Measurements from ENCODE around the gene CDC14A. TPM values are rescaled to one million over a fixed set of nuclear protein-coding genes. Genes with fewer than 3 reads are reported as not detected.

CDC14A gene
- total and polyA plus RNA-seq, 2 of the 8 experiments (the other 6 are each of a cell fraction or from before 2014, with no cell fraction given) = 3.2 to 8.9 TPM

- Histone ChIP-seq H2BK12ac (ENCODE audit: low read depth, low read length) (no peak overlapping the region), H2BK15ac (ENCODE audit: low read length) (no peak overlapping the region), H4K8ac (ENCODE audit: extremely low read depth, insufficient read depth, low read length) (no peak overlapping the region), H3K27ac (ENCODE audit: low read depth, low read length) (no peak overlapping the region), H3K4me1 (replicated peaks in 1 of 4; ENCODE audit: control insufficient read depth in 3 of 4, insufficient read depth in 4 of 4, low read length in 3 of 4) (peaks cover 3 to 8% (median 3%) of the 10 kb centered on the region in 4 experiments; a peak in 6 of 7 replicates), H3K23ac (ENCODE audit: insufficient read length) (no peak overlapping the region), H3K56ac (replicated peaks; ENCODE audit: insufficient read length, low read depth, low read length) (no peak overlapping the region), H3K4ac (replicated peaks; ENCODE audit: insufficient read length, low read depth, low read length) (no peak overlapping the region), H4K20me1 (replicated peaks in 1 of 2; ENCODE audit: control insufficient read depth in 1 of 2, insufficient read depth in 2 of 2, low read length in 2 of 2) (peaks cover 0 to 2% of the 10 kb centered on the region in 2 experiments), H3K9ac (replicated peaks in 1 of 4; ENCODE audit: extremely low read depth in 1 of 4, low read depth in 3 of 4, low read length in 3 of 4) (no peak overlapping the region), H3K79me2 (ENCODE audit: control insufficient read depth in 1 of 2, insufficient read depth in 2 of 2, low read length in 2 of 2) (peaks cover 0 to 5% of the 10 kb centered on the region in 2 experiments; a peak in 1 of 4 replicates), H3K18ac (ENCODE audit: extremely low read depth, low read length) (no peak overlapping the region), H3K4me3 (ENCODE audit: extremely low read depth in 1 of 4, insufficient read depth in 2 of 4, low read depth in 3 of 4, low read length in 4 of 4) (no peak overlapping the region), H3K27me3 (replicated peaks in 1 of 4; ENCODE audit: control insufficient read depth in 3 of 4, extremely low read depth in 1 of 4, insufficient read depth in 3 of 4, low read length in 3 of 4) (no peaks in the 10 kb centered on the region; a peak in 1 of 7 replicates), H2BK5ac (ENCODE audit: low read depth, low read length) (no peak overlapping the region), H3K36me3 (ENCODE audit: control insufficient read depth in 2 of 4, insufficient read depth in 4 of 4, low read length in 3 of 4) (no peaks in the 10 kb centered on the region; a peak in 1 of 8 replicates), H3K79me1 (ENCODE audit: low read depth, low read length) (no peaks in the 10 kb centered on the region), H2AFZ (ENCODE audit: low read length) (no peak overlapping the region), H2AK5ac (ENCODE audit: low read depth, low read length) (no peak overlapping the region), H2BK20ac (ENCODE audit: low read length) (no peak overlapping the region), H3K14ac (ENCODE audit: insufficient read length) (no peak overlapping the region), H3K9me3 (ENCODE audit: insufficient read depth in 2 of 2, low read depth in 1 of 2, low read length in 1 of 2) (no peaks in the 10 kb centered on the region), H3K23me2 (ENCODE audit: low read depth, low read length) (no peaks in the 10 kb centered on the region; the same call in 1 of the 2 replicates), H4K5ac (ENCODE audit: insufficient read length, low read depth, low read length) (no peak overlapping the region), H4K91ac (replicated peaks; ENCODE audit: insufficient read length, low read length) (no peak overlapping the region), H2BK120ac (replicated peaks; ENCODE audit: low read depth, low read length) (no peak overlapping the region), H3K4me2 (ENCODE audit: insufficient read depth in 1 of 2, low read depth in 2 of 2, low read length in 2 of 2) (no peak overlapping the region)
- TF ChIP-seq EP300 (IDR thresholded peaks at IDR 0.05; ENCODE audit: borderline replicate concordance in 1 of 2, low read depth in 2 of 2, low read length in 2 of 2) (no peak), KDM4A (IDR thresholded peaks at IDR 0.05; ENCODE audit: low read depth, low read length, severe bottlenecking) (no peak)
- ChIA-PET POLR2A (ENCODE audit: partially characterized antibody) (interaction anchor here (0.6 kb wide), 1 partner anchor 649 kb away, joined by 3 read pairs; no protein-coding TSS in a partner anchor), CTCF (ENCODE audit: partially characterized antibody) (interaction anchor here (0.6 to 0.8 kb wide), 2 partner anchors 9 to 23 kb away, joined by 3 read pairs; no protein-coding TSS in a partner anchor)
- FAIRE-seq (peak; percentile 66), DNase-seq (ENCODE audit: low read depth in 1 of 2, low spot score in 2 of 2) (no peak)
- WGBS, 2 experiments (ENCODE audit: extremely low coverage in 1 of 2, insufficient coverage in 1 of 2, insufficient read length in 1 of 2, insufficient replicate concordance in 2 of 2, low coverage in 1 of 2, low lambda C conversion rate in 2 of 2, missing lambda C conversion rate in 1 of 2) = 95% methylated on average over 5 of the region's 5 CpGs; no CpG with 5 or more reads in 1 of the 2 experiments
Measured at GRCh38 chr1:100414693-100415497, 62.6 kb downstream of the CDC14A start.

Measured in H1 (cell line).